HG03439 (cell line): Measurements from ENCODE around the gene CDYL.

Source experiments
- ATAC-seq: cut with Tn5 transposase; IDR thresholded peaks from one replicate; pipeline ENCODE4 v1.9.1; 2021; ENCODE audit warnings: mild to moderate bottlenecking, moderate library complexity; ENCODE audit not compliant: unreplicated experiment

CDYL gene

GRCh38 chr6:4957521-4958231 is 181.5 kb downstream of the CDYL start:
- ATAC-seq, result no peak

DNA sequence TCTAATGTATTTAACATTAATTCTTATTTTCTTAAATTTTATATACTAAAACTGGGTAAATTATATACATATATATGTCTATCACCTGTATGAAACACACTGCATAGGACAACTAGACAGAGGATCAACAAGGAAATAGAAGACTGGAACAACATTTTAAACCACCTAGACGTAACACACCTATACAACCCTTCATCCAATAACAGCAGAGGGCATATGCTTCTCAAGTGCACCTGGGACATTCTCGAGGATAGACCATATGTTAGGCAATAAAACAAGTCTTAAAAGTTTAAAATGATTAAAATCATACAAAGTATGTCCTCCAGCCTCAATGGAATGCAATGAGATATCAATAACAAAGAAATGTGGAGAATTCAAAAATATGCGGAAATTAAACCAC is 182.4 kb downstream of the CDYL start:
- ATAC-seq, result no peak

DNA sequence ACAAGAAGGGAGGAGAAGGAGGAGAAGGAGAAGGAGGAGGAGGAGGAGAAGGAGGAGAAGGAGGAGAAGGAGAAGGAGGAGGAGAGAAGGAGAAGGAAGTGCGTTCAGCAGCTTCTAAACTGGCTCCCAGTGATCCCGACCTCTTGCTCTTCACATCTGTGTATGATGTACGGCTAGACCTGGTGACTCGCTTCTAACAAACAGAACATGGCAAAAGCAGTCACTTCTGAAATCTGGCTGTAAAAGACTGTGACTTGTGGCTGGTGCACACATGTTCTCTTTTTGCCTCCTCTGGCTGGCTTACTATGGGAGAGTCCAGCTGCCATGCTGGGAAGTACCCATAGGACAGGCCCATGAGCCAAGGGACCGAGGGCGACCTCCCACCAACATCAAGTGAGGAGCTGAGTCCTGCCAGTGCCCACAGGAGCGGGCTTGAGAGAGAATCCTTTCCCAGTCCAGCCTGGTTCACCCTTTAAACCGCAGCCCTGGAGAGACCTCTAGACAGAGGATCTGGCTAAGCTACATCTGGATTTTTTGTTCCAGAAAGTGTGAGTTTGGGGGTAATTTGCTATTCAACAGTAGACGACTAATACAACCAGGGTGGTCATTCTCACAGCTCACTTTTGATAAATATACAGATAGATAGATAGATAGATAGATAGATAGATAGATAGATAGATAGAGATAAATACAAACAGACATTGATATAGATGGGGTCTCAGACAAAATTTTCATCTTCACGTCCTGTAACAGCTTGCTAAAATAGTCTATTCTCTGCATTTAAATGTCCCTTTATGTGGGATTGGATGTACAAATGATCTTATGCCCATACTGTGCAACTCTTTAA is 185.3 kb downstream of the CDYL start:
- ATAC-seq, result no peak

DNA sequence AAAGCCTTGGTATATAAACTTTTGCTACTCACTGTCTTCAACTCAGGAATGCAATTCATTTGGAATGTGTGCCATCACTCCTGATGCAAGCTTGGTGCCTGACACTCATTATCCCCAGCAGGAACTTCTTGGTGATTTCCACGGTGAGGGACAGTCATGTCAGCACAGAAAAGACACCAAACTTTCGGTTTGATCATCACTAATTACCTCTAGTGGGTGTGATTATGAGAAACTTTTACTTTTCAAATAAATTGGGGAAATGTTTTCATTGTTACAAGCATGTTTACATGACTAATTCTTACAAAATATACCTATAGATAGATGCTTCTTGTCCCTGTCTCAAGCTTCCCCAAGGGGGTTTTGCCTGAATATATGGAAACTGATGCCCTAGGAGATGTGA is 186.7 kb downstream of the CDYL start:
- ATAC-seq, result no peak

GRCh38 chr6:4964675-4965561 is 188.7 kb downstream of the CDYL start:
- no peak for ATAC-seq

DNA sequence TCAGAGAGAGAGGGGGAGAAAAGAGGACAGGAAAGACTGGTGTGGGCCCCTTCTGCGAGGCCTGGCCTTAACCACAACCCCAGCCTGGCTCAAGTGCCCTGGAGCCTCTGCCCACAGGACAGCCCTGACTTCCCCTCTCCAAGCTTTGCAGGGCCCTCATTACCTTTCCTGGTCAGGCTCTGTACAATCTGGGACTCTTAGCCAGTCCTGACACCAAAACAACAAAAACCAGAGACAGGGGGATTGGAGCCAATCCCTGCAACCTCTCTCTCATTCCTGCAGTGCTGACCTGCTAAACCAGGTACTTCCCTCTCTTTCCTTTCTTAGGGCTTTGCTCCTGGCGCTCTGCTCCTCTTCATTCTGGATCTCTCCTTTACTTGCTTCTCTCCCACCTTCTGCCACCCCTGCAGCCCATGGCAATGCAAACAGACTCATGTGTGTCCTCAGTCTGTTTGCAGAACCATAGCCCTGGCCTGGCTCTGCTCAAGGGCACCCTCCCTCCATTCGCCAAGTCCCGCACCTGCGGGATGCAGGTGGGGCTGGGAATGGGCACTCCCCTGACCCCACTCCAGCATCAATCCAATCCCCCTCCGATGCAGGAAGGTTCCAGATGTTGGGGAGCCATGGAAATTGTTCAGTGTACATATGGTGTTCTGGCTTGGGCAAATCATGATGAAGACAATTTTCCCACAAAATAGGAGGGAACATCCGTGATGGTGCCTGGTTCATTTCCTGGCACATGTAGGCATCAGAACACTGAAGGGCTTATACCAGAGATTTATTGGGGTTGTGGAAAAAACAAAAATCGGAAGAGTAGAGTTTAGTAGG is 189.6 kb downstream of the CDYL start:
- no peak for ATAC-seq

DNA sequence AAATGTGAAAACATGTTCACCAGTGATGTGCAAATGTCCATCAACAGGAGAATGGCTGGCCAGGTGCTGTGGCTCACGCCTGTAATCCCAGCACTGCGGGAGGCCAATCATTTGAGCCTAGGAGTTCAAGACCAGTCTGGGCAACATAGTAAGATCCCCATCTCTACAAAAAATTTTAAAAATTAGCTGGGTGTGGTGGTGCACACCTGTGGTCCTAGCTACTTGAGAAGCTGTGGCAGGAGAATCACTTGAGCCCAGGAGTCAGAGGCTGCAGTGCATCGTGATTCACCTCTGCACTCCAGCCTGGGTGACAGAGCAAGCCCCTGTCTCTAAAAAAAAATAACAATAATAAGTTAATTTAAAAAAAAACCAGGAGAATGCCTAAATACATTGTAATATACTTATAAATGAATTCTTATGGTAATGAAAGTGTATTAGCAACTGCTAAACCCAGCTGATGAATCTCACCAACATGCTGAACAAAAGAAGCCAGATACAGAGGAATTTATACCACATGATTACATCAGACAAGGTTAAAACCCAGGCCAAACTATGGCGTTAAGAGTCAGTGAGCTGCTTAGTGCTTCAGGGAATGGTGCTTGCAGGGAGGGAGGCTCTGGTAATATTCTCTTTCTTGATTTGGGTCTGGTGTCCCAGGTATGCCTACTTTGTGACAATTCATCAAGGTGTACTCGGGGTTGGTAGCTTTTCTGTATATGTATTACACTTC is 191.3 kb downstream of the CDYL start:
- ATAC-seq, result no peak

DNA sequence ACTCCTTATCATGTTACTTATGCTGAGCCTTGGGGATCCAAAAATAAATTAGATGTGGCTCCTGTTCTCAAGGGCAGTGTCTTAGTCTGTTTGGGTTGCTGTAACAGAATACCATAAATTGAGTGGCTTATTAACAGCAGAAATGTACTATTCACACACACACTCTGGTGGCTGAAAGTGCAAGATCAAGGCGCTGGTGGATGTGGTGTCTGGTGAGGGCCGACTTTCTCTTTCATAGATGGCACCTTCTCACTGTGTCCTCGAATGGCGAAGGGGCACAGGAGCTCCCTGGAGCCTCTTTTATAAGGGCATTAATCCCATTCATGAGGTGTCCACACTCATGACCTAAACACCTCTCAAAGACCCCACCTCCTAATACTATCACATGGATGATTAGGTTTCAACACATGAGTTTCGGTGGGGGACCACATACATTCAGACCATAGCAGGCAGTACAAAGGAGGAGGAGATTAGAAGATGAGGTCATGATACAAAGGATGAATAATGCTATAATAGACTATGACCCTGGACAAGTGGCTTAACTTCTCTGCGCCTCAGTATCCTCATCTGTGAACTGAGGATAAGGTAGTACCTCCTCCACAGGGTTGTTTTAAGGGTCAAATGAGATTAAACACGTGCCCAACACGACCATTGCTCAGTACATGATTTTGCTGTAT is 193.5 kb downstream of the CDYL start:
- no peak for ATAC-seq

GRCh38 chr6:4970739-4971395 is 194.7 kb downstream of the CDYL start:
- no peak for ATAC-seq

DNA sequence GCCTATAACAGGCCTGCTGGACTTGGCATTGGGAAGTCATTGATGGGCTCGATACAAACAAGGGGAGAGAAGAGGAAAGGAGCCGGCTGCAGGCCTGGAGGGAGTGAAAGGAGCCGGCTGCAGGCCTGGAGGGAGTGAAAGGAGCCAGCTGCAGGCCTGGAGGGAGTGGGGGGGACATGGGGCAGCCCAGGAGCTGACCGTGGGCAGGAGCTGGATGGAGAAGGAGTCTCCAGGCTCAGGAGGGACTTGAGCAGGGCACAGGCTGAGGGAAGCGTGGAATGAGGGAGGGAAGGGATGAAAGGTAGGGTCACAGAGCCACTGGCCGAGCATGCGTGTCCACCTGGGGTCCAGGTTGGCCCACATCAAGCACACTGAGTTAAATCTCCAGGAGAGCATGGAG is 195.6 kb downstream of the CDYL start:
- ATAC-seq, result no peak

GRCh38 chr6:4972438-4972837 is 196.2 kb downstream of the CDYL start:
- ATAC-seq, result no peak

DNA sequence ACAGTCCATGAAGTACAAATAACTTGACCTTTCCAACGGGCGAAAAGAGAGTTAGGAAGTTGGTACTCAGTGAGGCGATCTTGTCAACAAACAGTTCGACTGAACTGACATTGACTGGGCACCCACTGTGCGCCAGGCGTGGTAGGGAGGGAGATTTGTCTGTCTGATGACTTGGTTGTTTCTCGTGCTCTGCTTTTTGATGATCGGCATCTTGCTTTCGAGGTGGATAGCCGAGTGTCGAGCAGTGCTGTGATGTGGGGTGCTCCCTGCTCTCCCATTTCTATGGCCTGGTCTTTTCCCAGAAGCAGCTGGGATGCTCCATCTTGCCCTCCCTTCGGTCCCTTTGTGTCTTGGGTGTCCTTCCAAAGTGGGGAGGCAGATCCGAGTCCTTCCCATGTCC is 197.2 kb downstream of the CDYL start:
- no peak for ATAC-seq

DNA sequence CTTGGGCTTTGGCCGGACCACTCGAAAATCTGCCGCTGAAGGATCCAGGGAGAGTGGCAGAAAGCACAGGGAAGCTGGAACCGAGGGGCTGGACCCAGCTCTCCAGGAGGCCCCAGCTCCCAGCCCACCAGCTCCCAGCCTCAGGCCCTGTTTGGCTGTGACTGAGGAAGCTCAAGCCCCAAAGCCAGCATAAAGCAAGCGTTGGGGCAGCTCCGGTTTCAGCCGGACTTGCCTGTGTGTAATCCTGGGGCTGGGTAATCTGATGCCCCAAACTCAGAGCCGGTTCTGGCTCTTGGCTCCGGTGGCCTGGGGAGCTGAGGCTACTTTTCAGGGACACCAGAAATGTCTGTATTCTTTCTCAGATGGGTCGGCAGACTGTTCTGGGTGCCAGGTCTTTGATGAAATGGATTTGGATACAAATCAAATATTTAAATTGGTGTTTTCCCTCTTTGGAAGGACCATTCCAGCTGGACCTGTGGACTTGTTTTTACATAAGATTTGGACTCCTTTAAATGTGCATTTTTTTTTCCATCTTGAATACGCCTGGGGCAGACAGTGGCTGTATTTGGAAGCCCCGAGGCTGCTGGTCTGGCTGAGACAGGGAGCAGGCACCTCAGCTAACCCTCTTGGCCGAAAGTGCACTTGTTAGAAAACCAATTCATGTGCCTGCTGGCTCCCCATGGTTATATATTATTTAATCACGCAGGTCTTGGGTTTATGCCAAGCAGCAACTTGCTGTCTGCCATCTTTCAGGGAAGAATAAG is 198.0 kb downstream of the CDYL start:
- ATAC-seq, result no peak

DNA sequence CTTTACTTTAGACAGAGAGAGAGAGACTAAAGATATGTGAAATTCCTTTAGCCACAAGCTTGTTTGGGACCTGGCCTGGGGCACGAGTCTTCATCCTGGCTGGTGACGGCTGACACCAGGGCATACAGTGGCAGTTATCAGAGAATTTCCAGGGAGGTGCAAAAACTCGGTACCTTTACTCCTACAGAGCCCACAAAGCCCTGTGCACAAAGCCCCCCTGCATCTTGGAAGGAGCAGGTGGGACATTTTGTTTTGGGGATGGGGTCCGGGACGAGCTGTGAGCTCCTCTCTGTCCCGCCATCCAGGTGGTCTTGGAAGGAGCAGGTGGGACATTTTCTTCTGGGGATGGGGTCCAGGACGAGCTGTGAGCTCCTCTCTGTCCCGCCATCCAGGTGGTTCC is 198.8 kb downstream of the CDYL start:
- ATAC-seq, result no peak

DNA sequence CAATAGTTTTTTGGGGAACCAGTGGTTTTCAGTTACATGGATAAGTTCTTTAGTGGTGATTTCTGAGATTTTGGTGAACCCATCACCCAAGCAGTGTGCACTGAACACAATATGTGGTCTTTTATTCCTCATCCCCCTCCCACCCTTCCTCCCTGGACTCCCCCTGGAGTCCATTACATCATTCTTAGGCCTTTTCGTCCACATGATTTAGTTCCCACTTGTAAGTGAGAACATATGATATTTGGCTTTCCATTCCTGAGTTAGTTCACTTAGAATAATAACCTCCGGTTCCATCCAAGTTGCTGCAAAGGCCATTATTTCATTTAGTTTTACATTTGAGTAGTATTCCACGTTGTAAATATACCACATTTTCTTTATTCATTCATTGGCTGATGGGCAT is 199.3 kb downstream of the CDYL start:
- ATAC-seq, result no peak

GRCh38 chr6:4977468-4977867 is 201.3 kb downstream of the CDYL start:
- no peak for ATAC-seq

DNA sequence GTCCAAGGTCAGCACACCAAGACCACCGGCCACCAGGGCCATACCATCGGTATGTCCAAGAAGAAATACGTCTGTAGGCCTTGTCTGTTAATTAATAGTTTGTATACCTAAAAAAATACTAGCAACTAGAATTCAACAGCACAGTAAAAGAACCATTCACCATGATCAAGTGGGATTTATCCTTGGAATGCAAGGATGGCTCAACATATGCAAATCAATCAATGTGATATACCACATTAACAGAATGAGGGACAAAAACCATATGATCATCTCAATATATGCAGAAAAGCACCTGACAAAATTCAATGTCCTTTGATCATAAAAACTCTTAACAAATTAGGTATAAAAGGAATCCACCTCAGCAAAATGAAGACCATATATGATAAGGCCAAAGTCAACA is 203.2 kb downstream of the CDYL start:
- ATAC-seq, result no peak

- ATAC-seq, result no peak
These were observed 205.6 kb downstream of the CDYL start for GRCh38 chr6:4981761-4982160.
